GM19025 (cell line): ENCODE measurements around the gene CYP4F12.

Source experiments
- ATAC-seq: cut with Tn5 transposase; IDR thresholded peaks from one replicate; pipeline ENCODE4 v1.9.1; 2021; ENCODE audit warnings: mild to moderate bottlenecking, low read depth, moderate library complexity; ENCODE audit not compliant: unreplicated experiment

CYP4F12 gene, protein sequence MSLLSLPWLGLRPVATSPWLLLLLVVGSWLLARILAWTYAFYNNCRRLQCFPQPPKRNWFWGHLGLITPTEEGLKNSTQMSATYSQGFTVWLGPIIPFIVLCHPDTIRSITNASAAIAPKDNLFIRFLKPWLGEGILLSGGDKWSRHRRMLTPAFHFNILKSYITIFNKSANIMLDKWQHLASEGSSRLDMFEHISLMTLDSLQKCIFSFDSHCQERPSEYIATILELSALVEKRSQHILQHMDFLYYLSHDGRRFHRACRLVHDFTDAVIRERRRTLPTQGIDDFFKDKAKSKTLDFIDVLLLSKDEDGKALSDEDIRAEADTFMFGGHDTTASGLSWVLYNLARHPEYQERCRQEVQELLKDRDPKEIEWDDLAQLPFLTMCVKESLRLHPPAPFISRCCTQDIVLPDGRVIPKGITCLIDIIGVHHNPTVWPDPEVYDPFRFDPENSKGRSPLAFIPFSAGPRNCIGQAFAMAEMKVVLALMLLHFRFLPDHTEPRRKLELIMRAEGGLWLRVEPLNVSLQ

DNA sequence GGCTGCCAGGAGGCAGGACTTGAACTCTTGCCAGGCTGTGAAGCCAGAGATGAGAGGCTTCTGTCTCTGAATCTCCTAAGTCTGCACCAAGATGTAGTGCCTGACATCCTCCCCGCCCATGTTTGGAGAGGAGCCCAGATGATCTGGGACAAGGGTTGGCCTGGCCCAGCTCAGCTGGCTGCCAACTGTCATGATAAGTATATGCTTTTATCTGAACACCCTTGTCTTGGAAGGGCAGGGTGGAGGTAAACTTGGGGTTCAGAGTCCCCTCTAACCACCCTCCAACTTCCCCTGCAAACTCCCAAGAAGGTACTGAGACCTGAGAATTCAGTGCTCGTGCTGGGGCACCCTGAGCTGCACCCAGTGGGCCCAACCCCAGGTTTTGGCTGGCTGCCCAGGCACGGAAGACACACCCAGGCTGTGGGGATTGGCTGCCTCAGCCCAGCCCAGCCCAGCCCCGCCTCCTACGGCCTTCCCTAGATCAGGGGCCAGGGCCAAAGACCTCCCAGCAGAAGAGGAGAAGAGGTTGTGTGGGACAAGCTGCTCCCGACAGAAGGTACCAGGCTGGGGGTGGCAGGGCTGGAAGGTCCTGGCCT, at the start of gene CYP4F12:
Gene CYP4F12 (plus strand): TSS at position 508 of the 596 bp plus-strand sequence. CDS start 443 bp downstream, outside the sequence.
- ATAC-seq: no peak

DNA sequence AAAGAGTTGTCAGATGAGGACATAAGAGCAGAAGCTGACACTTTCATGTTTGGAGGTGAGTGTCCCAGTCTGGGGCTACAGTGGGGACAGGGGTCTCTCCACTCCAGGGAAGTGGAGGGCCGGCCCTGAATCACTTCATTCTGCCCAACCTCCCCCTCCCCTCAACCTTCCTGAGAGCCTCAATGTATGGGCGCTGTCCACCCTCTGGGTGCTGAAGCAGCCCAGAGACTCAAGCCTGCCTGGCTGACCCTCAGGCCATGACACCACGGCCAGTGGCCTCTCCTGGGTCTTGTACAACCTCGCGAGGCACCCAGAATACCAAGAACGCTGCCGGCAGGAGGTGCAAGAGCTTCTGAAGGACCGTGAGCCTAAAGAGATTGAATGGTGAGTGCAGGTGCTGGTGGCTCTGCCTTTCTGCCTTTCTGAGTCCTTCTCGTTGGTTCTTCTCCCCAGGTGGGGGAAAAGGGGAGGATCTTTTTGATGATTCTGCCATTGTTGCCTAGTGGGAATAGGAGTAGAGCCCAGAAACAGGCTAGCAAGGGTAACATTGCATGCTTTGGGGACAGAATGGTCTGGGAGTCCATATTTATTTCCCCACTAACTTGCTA, 49.1 kb upstream of the CYP4F12 start:
- no peak for ATAC-seq

DNA sequence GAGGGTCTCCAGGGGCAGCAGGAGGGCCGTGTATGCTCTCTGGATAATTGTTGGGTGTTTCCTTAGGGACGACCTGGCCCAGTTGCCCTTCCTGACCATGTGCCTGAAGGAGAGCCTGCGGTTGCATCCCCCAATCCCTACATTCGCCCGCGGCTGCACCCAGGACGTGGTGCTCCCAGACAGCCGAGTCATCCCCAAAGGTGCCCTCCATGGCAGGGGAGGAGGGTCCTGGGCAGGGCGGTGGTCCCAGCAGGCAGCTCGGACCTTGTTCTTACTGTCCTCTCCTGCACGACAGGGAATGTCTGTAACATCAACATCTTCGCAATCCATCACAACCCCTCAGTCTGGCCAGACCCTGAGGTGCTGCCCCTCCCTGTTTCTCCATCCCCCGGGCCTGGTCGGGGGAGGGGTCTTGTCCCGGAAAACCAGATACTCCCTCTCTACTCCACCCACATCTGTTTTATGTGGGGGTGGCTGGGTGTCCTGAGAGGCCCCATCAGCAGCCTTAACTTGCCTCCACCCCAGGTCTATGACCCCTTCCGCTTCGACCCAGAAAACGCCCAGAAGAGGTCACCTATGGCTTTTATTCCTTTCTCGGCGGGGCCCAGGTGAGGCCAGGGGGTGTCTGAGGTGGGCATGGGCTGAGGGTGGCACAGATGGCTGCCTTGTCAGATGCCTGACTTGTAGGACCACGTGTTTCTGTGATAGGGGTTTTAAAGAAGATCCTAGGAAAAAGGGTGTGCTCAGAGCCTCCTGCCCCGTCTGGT, 44.5 kb upstream of the CYP4F12 start:
- ATAC-seq: no peak

DNA sequence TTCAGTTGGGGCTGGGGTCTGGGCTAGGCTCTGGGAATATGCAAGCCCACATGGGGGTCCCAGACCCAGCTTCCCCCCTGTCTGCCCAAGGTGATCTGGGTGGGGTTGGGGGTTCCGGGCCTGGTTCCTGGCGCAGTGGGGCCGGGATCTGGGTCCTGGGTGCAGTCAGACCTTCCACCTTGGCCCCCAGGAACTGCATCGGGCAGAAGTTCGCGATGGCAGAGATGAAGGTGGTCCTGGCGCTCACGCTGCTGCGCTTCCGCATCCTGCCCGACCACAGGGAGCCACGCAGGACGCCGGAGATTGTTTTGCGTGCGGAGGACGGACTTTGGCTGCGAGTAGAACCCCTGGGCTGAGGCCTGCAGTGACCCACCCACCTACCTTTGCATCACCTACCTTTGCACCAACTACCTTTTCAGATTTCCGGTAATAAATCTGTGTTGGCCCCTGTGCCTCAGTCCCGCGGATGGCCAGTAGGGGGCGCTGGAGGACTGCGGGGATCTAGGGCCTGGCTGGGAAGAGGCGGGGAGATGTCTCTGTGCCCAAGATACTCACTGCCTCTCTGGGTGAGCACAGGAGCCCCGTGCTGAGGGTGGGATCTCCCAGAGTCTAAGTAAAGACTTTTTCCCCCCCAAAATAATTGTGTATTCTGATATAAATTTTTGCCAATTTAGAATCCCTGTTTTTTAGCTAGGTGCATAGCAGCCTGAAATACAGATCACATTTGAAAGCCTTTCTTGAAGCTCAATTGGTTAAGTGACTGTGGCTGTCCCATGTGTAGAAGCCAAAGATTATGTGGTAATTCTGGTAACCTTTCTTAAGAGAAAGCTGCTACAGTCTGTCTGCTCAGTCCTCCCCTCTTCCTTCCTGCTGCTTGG, 43.6 kb upstream of the CYP4F12 start:
- ATAC-seq: no peak

DNA sequence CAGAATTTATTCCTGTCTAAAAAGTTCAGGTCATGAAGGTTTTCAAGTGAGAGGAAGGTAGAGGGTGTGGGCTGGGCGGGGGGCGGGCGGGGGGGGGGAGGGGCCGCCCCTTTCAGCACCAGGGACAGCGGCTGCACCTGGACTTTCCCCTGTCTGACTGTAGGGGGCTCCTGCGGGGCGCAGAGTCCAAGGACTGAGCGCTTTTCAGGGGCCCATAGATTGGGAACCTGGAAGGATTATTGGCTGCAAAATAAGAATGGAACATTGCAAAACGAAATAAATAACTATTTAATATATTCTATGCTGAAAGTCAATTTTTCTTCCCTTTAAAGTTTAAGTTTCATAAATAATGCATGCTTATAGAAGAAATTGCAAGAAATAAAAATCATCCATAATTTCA, 41.1 kb upstream of the CYP4F12 start:
- no peak for ATAC-seq

DNA sequence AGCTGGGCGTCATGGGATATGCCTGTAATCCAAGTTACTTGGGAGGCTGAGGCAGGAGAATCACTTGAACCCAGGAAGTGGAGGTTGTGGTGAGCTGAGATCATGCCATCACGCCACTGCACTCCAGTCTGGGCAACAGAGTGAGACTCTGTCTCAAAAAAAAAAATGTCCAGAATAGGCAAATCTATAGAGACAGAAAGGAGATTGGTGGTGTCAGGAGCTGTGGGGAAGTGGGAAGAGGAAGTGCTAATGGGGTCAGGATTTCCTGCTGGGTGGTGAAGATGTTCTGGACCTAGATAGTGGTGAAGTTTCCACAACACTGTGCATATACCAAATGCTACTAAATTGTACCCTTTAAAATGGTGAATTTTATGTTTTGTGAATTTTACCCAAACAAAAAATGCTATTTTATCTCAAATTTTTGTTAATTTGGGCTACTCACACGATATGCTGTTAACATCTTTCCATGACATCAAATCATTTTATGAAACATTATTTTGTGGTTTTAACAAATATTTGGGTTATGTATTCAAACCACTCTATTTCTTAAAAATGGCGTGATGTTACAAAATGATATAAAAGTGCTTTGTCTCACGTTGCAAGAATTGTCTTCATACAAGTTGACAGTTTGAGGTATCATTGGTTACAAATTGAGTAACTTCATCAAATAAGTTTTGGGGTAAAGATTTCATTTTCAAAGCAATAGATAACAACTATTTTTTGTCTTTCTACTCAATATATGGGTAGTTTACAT, 39.6 kb upstream of the CYP4F12 start:
- ATAC-seq: no peak

DNA sequence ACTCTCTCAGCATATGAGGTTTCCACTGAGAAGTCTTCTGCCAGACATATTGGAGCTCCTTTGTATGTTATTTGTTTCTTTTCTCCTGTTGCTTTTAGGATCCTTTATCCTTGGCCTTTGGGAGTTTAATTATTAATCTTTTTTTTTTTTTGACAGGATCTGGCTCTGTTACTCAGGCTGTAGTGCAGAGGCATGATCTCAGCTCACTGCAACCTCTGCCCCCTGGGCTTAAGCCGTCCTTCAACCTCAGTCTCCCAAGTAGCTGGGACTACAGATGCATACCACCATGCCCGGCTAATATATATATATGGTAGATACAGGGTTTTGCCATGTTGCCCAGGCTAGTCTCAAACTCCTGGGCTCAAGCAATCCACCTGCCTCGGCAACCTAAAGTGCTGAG, 38.8 kb upstream of the CYP4F12 start:
- ATAC-seq: no peak

DNA sequence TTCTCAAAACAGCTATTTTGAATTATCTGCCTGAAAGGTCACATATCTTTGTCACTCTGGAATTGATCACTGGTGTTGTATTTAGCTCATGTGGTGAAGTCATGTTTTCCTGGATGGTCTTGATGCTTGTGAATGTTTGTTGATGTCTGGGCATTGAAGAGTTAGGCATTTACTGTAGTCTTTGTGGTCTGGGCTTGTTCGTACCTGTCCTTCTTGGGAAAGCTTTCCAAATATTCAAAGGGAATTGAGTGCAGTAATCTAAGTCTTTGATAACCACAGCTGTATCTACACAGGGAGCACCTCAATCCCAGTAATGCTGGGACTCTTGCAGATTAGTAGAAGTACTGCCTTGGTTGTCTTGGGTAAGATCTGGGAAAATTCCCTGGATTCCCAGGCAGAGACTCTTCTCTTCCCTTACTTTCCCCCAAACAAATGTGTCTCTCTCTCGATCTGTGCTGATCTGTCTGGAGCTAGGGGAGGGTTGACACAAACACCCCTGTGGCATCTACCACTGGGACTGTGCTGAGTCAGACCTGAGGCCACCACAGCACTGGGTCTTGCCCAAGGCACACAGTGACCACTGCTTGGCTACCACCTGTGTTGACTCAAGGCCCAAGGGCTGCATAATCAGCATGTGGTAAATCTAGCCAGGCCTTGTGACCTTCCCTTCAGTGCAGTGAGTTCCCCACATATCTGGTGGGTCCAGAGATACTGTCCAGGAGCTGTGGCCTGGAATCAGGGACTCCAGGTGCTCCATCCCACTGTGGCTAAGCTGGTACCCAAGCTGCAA, 37.7 kb upstream of the CYP4F12 start:
- no peak for ATAC-seq

DNA sequence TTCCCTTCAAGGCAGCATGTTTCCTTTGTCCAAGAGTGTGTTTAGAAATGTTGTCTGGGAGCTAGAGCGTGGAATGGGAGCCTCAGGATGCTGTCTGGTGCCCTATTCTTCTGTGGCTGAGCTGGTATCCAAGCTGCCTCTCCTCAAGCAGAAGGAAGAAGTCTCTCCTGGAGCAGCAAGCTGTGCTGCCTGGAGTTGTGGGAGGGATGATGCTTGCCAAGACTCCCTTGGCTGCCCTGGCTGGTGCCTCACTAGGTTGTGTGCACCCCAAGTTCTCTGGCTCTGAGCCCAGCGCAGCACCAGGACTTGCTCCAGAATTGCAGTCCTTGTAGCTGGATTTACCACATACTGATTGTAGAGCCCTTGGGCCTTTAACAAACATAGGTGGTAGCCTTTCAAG, 36.9 kb upstream of the CYP4F12 start:
- ATAC-seq: no peak

DNA sequence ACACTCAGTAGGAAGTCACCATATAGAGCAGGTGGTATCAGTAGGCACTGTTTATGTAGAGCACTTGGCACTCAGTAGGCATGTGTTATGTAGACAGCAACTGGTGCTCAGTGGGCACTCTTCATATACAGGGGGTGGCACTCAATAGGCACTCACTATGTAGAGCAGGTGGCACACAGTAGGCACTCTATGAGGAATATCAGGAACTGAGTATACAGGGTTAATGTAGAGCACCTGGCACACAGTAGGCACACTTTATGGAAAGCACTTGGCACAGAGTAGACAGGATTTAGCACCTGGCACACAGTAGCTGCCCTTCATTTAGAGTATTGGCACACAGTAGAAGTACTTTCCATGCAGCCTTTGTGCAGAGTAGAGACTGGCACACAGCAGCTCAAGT, 33.3 kb upstream of the CYP4F12 start:
- no peak for ATAC-seq

DNA sequence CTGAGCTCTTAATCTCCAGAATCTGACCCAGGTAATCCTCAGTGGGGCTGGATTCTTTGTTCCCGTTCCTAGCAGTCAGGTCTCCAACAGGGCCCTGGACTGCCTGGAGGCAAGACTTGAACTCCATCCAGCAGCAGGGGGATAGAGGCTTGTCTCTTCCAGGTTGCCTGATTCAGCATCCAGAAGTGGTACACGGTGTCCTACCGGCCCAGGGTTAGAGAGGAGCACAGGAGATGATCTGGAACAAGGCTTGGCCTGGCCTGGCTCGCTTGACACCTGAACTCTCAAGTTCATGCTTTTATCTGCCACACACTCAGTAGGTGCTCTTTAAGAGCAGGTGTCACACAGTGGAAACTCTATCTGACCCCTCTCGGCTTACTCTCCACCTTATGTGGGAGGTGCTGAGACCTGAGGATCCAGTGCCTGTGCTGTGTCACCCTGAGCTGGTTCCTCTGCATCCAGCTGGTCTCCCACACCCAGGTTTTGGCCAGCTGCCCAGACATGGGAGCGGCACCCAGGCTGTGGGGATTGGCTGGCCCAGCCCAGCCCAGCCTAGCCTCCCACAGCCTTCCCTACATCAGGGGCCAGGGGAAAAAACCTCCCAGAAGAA, 32.5 kb upstream of the CYP4F12 start, which contains the start of gene CYP4F3:
Gene CYP4F3 (plus strand): TSS at position 604 of the 610 bp plus-strand sequence. CDS start 519 bp downstream, outside the sequence.
- ATAC-seq: no peak

DNA sequence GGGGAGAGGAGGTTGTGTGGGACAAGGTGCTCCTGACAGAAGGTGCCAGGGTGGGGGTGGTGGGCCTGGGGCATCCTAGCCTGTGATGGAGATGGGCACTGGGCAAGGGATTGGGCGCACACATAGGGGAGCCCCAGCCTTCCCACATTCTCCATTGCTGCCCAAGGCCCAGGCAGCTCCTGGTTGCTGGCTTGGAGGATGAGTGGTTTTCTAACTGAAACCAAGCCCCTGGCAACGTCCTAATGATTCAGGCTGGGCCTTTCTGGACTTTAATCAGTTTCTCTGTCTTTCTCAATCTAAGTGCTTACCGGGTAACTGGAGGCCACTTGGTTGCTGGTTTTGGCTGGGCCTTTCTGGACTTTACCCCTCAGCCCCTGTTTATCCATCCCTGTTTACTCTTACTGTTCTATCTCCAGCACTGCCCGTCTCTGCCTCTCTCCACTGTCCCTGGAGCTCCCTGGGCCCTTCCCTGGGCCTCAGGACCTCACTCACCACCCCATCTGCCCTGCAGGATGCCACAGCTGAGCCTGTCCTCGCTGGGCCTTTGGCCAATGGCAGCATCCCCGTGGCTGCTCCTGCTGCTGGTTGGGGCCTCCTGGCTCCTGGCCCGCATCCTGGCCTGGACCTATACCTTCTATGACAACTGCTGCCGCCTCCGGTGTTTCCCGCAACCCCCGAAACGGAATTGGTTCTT, 31.8 kb upstream of the CYP4F12 start:
- ATAC-seq: no peak

DNA sequence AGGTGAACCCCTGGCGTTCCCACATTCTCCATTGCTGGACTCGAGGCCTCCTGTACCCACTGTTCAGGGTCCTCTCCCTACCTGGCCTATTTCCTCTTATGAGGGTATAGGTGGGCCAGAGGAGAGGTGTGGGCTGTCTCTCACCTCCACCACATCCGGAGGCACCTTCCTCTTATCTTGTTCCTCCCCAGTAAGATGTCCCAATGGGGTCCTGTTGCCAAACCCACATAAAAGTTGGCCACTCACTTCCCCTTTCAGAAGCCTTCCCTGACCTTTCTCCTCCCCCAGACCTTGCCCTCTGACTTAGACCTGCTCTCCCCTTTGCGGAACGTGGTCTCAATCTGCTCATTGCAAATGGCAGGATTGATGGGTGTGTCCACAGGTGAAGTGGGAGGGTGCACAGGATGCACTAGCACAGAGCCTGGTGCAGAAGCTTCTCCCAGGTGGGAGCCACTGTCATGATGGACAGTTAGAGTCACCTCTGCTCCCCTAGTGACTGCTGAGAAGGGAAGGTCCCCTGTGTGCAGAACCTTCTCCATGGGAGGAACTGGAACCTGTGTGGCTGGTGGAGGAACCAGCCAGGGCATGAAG, 30.9 kb upstream of the CYP4F12 start:
- no peak for ATAC-seq

DNA sequence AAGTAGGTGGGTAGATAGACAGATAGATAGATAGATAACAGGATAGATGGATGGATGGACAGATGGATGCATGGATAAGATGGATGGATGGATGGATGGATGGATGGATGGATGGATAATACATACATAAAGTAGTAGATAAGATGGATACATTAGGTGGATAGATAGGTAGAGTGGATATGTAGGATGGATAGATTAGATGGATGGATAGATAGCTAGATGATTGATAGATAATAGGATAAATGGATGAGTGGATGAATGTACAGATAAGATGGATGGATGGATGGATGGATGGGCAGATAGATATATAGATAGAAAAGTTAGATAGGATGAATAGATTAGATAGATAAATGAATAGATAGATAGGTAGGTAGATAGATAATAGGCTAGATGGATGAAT, 30.1 kb upstream of the CYP4F12 start:
- no peak for ATAC-seq

DNA sequence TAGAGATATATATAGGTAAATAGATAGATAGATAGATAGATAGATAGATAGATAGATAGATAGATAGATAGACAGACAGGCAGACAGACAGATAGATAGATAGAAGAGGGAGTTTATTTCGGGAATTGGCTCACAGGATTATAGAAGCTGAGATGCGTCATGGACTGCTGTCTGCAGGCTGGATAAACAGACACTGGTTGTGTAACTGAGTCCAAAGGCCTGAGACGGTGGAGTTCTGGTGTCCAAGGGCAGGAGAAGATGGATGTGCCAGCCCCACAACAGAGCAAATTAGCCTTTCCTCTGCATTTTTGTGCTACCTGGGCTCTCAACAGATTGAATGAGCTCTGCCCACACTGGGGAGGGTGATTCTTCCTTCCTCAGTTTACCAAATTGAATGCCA, 29.5 kb upstream of the CYP4F12 start:
- no peak for ATAC-seq

DNA sequence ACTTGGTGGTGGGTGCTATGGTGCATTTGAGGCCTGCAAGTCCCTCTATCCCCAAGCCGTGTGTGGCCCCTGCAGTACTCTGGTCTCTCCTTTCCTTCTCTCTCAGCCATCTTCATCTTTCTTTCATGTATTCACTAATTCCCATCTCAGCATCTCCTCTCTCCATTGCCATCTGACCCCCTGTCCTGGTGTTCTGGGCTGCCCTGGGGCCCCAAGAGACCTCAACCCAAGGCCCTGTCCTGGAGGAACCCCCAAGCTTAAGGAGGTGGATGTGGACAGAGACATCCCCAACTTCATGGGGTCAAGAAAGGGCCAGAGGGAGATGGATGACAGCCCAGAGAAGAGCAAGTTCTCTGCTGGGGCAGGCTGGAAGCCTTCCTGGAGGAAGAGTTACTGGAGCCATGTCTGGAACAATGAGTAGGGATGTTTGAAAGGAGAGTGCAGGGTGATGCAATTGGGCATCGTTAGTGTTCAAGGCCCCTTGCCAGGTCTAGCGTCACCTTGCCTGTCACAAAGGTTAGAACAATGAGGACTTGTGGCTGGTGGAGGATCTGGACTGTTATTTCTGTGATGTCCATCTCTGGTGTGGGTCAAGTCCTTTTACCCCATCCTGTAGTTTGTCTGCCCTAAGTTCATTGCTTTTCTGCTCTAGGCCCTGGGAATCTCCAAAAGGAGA, 28.7 kb upstream of the CYP4F12 start:
- ATAC-seq: no peak
